ENCODE measurements around the gene SH2D3A. TPM values are rescaled to one million over a fixed set of nuclear protein-coding genes. Genes with fewer than 3 reads are reported as not detected.
A peak's percentile ranks its signal among the peaks of the same experiment; 100 is the strongest.

The SH2D3A gene
- total RNA-seq, 1 experiment from 2014 or later, result 17.9 TPM

GRCh38 chr19:6730941-6731670, 36.1 kb downstream of the SH2D3A start:
- Histone ChIP-seq H4K91ac (ENCODE audit: insufficient read length, low read depth, low read length) (no peak overlapping the region), H3K4ac (ENCODE audit: low read depth, low read length) (no peak overlapping the region), H2BK120ac (ENCODE audit: low read depth, low read length, poor library complexity, severe bottlenecking) (no peak overlapping the region), H4K20me1 (ENCODE audit: control insufficient read depth, insufficient read depth, insufficient read length) (peaks cover 2% of the 10 kb centered on the region), H3K23ac (ENCODE audit: insufficient read length, low read depth, low read length) (no peak overlapping the region), H3K27me3 (ENCODE audit: insufficient read depth, low read length) (no peaks in the 10 kb centered on the region), H3K79me2 (ENCODE audit: insufficient read depth, low read length) (no peaks in the 10 kb centered on the region), H3K4me1 (ENCODE audit: insufficient read depth, low read length) (no peaks in the 10 kb centered on the region; the same call in 1 of the 2 replicates), H3K79me1 (ENCODE audit: insufficient read depth, low read depth, low read length, poor library complexity, severe bottlenecking) (no peaks in the 10 kb centered on the region), H3K27ac (ENCODE audit: insufficient read length, low read depth, low read length) (no peak overlapping the region), H3K4me2 (ENCODE audit: insufficient read depth, insufficient read length, low read length) (no peak overlapping the region), H3K9me3 (ENCODE audit: control insufficient read depth, low read depth, low read length) (no peaks in the 10 kb centered on the region), H2AK5ac (ENCODE audit: insufficient read length, low read length) (no peak overlapping the region), H2BK15ac (ENCODE audit: low read depth, low read length) (no peak overlapping the region; the same call in 1 of the 2 replicates), H2BK20ac (ENCODE audit: low read depth, low read length, poor library complexity, severe bottlenecking) (no peak overlapping the region), H3K18ac (ENCODE audit: insufficient read length, low read depth, low read length) (no peak overlapping the region), H3T11ph (ENCODE audit: low read length) (no peak overlapping the region), H3K23me2 (ENCODE audit: insufficient read length, low read depth, low read length, poor library complexity, severe bottlenecking) (peaks cover 6% of the 10 kb centered on the region), H2AFZ (ENCODE audit: low read length) (no peak overlapping the region), H3K9ac (ENCODE audit: extremely low read depth, insufficient read length, low read length) (no peak overlapping the region), H2BK5ac (ENCODE audit: insufficient read length, low read length) (no peak overlapping the region), H4K8ac (replicated peaks; ENCODE audit: insufficient read length, low read depth, low read length) (no peak overlapping the region), H2BK12ac (ENCODE audit: insufficient read length, low read depth, low read length) (no peak overlapping the region), H3K56ac (ENCODE audit: insufficient read length, low read depth, low read length) (no peak overlapping the region), H3K14ac (ENCODE audit: insufficient read depth, low read length) (no peak overlapping the region), H4K5ac (ENCODE audit: insufficient read length, low read depth, low read length) (no peak overlapping the region)
- peaks cover 5 to 16% (median 12%) of the 10 kb centered on the region in 3 experiments; a peak in 6 of 7 replicates for H3K36me3 Mint-ChIP-seq (ENCODE audit: insufficient read depth in 1 of 3, low read depth in 3 of 3)
- no peak overlapping the region; a peak in 1 of 5 replicates for H3K4me3 Mint-ChIP-seq
- DNase-seq, result peak; percentile 32
- peaks cover 14 to 25% of the 10 kb centered on the region in 2 experiments for H3K4me1 Mint-ChIP-seq
- TF ChIP-seq CTCF (conservative IDR thresholded peaks at IDR 0.05), result no peak
- H3K27ac Mint-ChIP-seq, result no peak overlapping the region
- WGBS (ENCODE audit: extremely low coverage, insufficient read length, low lambda C conversion rate), result no CpG with 5 or more reads among the region's 30 CpGs
- no peaks in the 10 kb centered on the region; the same call in 1 of the 2 replicates for H3K27me3 Mint-ChIP-seq (ENCODE audit: low read depth)
- peaks cover 0 to under 1% of the 10 kb centered on the region in 2 experiments; a peak in 1 of 5 replicates for H3K9me3 Mint-ChIP-seq
